K562 (cell line): ENCODE measurements around the gene RPUSD2. TPM values are rescaled to one million over a fixed set of nuclear protein-coding genes. Genes with fewer than 3 reads are reported as not detected.

Experiments used
- CCAR2 ChIP-seq: fragments of 200-400 bp; formaldehyde crosslinking; IDR thresholded peaks from 2 replicates; pipeline ENCODE4 v1.6.1; 2017; ENCODE audit warnings: mild to moderate bottlenecking, low read depth, low read length
- CREBBP ChIP-seq: IDR thresholded peaks from one replicate; pipeline ENCODE4 v1.6.1; 2012; ENCODE audit warnings: low read depth, mild to moderate bottlenecking, control low read depth, inconsistent platforms, low read length
- ETS1 ChIP-seq: conservative IDR thresholded peaks from 2 replicates; pipeline ENCODE4 v1.6.1; 2011; ENCODE audit warnings: low read depth, mild to moderate bottlenecking, low read length; ENCODE audit not compliant: control insufficient read depth
- EZH2 ChIP-seq: IDR thresholded peaks from 2 replicates; pipeline ENCODE4 v1.6.1; 2012; ENCODE audit warnings: low read depth, mild to moderate bottlenecking, inconsistent platforms, low read length, borderline replicate concordance
- HEY1 ChIP-seq: fragments of 250-450 bp; sonication (Bioruptor Pico); IDR thresholded peaks from 2 replicates; pipeline ENCODE4 v1.5.0; 2020; ENCODE audit warnings: mild to moderate bottlenecking, moderate library complexity, borderline replicate concordance
- RFX1 ChIP-seq: fragments of 450-650 bp; IDR thresholded peaks from 2 replicates; pipeline ENCODE4 v1.6.1; 2016; ENCODE audit warnings: mild to moderate bottlenecking, moderate library complexity
- SIN3A ChIP-seq, 2 experiments: fragments of 150-350 bp in 1 of 2; IDR thresholded peaks; 2 replicates each; pipeline ENCODE4 v1.6.1; 2011 to 2016; ENCODE audit warnings: borderline replicate concordance in 2 of 2, low read depth in 2 of 2, low read length in 2 of 2, mild to moderate bottlenecking in 2 of 2, moderate library complexity in 2 of 2; ENCODE audit not compliant: control insufficient read depth in 1 of 2
- ZBTB17 ChIP-seq: fragments of 450-650 bp; formaldehyde crosslinking; IDR thresholded peaks from 2 replicates; pipeline ENCODE4 v1.4.0; 2020; ENCODE audit warnings: mild to moderate bottlenecking
- ZNF384 ChIP-seq: IDR thresholded peaks from 2 replicates; pipeline ENCODE4 v1.6.1; 2012; ENCODE audit warnings: low read depth, low read length, improper control_type of control experiment
- ZNF436 ChIP-seq: fragments of 250-450, 450-650 bp; sonication (Bioruptor Pico); formaldehyde crosslinking; IDR thresholded peaks from 2 replicates; pipeline ENCODE4 v1.7.0; 2020; ENCODE audit warnings: mild to moderate bottlenecking
- ZNF589 ChIP-seq: fragments of 200-800 bp; sonication (Bioruptor generic); IDR thresholded peaks from 2 replicates; pipeline ENCODE4 v1.6.1; 2016; ENCODE audit warnings: low read depth, missing genetic modification characterization, missing compliant biosample characterization
- ZNF592 ChIP-seq: fragments of 450-650 bp; IDR thresholded peaks from 2 replicates; pipeline ENCODE4 v1.6.1; 2017; ENCODE audit warnings: antibody characterized with exemption, mild to moderate bottlenecking
- polyA plus RNA-seq, 8 experiments: library from polyadenylated mRNA; depleted of rRNA in 4 of 8; stranded (reverse) in 5 of 8; unstranded in 3 of 8; fragments of >200 nt; fragmentation: Nextera tagmentation in 2 of 8; fragmentation: Illumina TruSeq in 1 of 8; extraction: Ambion mirVana in 2 of 8; extraction: Trizol in 1 of 8; gene quantifications; 2 replicates each; pipeline versions ENCODE4 v1.2.1 to v1.2.3, GENCODE V29; 2011 to 2014; ENCODE audit warnings: inconsistent platforms in 1 of 8, missing spikeins in 1 of 8
- total RNA-seq, 7 experiments: library from RNA; depleted of rRNA in 6 of 7; stranded (reverse); fragments of >200 nt in 6 of 7; fragmentation: Illumina TruSeq in 2 of 7; extraction: Trizol in 2 of 7; gene quantifications; 2 replicates each; pipeline versions ENCODE4 v1.2.1 to v1.2.3, GENCODE V29; 2011 to 2021; ENCODE audit warnings: low replicate concordance in 1 of 7
- TF ChIP-seq, protein P1 (sequence below): fragments of 250-450 bp; sonication (Bioruptor Pico); IDR thresholded peaks from 2 replicates; pipeline ENCODE4 v1.4.0; 2020; ENCODE audit warnings: mild to moderate bottlenecking, moderate library complexity
- TF ChIP-seq, protein P2 (sequence below): fragments of 450-650 bp; IDR thresholded peaks from 2 replicates; pipeline ENCODE4 v1.7.1; 2018; ENCODE audit warnings: mild to moderate bottlenecking, low read depth; ENCODE audit not compliant: partially characterized antibody
- TF ChIP-seq, protein P3 (sequence below): fragments of 450-650 bp; conservative IDR thresholded peaks from 2 replicates; pipeline ENCODE4 v1.6.1; 2016; ENCODE audit warnings: missing genetic modification characterization, low read depth, mild to moderate bottlenecking, control low read depth, missing compliant biosample characterization

RPUSD2 gene
- total and polyA plus RNA-seq, 9 of the 15 experiments (the other 6 are each of a cell fraction or from before 2014, with no cell fraction given), result 3.7 to 30.2 (median 14.3) TPM

DNA sequence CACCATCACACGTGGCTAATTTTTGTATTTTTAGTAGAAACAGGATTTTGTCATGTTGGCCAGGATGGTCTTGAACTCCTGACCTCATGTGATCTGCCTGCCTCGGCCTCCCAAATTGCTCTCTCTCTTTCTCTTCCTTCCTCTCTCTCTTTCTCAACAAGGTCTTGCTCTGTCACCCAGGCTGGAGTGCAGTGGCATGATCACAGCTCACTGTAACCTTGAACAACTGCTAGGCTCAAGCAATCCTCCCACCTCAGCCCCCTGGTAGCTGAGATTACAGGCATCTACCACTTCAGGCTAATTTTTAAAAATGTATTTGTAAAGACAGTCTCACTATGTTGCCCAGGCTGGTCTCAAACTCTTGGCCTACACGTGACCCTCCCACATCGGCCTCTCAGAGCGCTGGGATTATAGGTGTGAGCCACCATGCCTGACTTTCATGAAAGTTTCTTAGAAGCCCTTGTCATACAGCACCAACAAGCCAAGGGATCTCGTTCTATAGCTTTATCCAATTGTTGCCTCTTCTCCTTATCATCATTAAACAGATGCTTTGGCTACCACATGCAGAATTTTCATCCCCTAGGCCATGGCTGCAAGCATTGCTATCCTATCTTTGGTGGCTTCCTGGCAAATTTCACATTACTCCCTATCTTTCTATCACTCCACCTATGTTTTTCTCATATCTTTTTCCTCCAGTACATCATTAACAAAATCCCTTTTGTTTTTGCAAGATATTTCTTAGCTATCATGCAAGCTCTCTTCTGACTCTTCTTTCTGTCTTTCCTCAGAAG lies 10.0 kb upstream of the RPUSD2 start (continued):
- no peak for TF ChIP-seq ZNF592
- no peak for TF ChIP-seq HEY1 (CRISPR knock-in tag)
- no peak for TF ChIP-seq RFX1
- TF ChIP-seq ZNF384, result no peak
- TF ChIP-seq, protein P1, sequence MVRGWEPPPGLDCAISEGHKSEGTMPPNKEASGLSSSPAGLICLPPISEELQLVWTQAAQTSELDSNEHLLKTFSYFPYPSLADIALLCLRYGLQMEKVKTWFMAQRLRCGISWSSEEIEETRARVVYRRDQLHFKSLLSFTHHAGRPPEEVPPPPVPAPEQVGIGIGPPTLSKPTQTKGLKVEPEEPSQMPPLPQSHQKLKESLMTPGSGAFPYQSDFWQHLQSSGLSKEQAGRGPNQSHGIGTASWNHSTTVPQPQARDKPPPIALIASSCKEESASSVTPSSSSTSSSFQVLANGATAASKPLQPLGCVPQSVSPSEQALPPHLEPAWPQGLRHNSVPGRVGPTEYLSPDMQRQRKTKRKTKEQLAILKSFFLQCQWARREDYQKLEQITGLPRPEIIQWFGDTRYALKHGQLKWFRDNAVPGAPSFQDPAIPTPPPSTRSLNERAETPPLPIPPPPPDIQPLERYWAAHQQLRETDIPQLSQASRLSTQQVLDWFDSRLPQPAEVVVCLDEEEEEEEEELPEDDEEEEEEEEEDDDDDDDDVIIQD (CRISPR knock-in tag), result no peak
- TF ChIP-seq EZH2, result no peak
- no peak for TF ChIP-seq ETS1
- TF ChIP-seq SIN3A (IDR thresholded peaks at IDR 0.05; ENCODE audit: borderline replicate concordance in 2 of 2, control insufficient read depth in 1 of 2, low read depth in 2 of 2, low read length in 2 of 2), result no peak
- TF ChIP-seq, protein P2, sequence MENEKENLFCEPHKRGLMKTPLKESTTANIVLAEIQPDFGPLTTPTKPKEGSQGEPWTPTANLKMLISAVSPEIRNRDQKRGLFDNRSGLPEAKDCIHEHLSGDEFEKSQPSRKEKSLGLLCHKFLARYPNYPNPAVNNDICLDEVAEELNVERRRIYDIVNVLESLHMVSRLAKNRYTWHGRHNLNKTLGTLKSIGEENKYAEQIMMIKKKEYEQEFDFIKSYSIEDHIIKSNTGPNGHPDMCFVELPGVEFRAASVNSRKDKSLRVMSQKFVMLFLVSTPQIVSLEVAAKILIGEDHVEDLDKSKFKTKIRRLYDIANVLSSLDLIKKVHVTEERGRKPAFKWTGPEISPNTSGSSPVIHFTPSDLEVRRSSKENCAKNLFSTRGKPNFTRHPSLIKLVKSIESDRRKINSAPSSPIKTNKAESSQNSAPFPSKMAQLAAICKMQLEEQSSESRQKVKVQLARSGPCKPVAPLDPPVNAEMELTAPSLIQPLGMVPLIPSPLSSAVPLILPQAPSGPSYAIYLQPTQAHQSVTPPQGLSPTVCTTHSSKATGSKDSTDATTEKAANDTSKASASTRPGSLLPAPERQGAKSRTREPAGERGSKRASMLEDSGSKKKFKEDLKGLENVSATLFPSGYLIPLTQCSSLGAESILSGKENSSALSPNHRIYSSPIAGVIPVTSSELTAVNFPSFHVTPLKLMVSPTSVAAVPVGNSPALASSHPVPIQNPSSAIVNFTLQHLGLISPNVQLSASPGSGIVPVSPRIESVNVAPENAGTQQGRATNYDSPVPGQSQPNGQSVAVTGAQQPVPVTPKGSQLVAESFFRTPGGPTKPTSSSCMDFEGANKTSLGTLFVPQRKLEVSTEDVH, result no peak
- TF ChIP-seq, protein P3, sequence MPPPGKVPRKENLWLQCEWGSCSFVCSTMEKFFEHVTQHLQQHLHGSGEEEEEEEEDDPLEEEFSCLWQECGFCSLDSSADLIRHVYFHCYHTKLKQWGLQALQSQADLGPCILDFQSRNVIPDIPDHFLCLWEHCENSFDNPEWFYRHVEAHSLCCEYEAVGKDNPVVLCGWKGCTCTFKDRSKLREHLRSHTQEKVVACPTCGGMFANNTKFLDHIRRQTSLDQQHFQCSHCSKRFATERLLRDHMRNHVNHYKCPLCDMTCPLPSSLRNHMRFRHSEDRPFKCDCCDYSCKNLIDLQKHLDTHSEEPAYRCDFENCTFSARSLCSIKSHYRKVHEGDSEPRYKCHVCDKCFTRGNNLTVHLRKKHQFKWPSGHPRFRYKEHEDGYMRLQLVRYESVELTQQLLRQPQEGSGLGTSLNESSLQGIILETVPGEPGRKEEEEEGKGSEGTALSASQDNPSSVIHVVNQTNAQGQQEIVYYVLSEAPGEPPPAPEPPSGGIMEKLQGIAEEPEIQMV (tag), result no peak
- no peak for TF ChIP-seq ZNF436 (CRISPR knock-in tag)
- no peak for TF ChIP-seq CCAR2
- no peak for TF ChIP-seq ZBTB17 (CRISPR knock-in tag)
- TF ChIP-seq ZNF589 (CRISPR knock-in tag), result peak; percentile 81; the same call in 1 of the 2 replicates
- no peak for TF ChIP-seq CREBBP
